ENCODE measurements around the gene TXNL4A. TPM values are rescaled to one million over a fixed set of nuclear protein-coding genes. Genes with fewer than 3 reads are reported as not detected.

Gene TXNL4A
- total RNA-seq, 2 experiments from 2014 or later, result 55.0 to 55.7 TPM

- intact Hi-C loops (cut with DNase I, micrococcal nuclease), result no loop called here
- Mint-ChIP-seq H3K36me3 (ENCODE audit: low read depth) (peaks cover 48% of the 10 kb centered on the region), H3K4me3 (no peak overlapping the region), H3K9me3 (peaks cover 10% of the 10 kb centered on the region), H3K4me1 (ENCODE audit: low read depth) (no peaks in the 10 kb centered on the region), H3K27ac (no peak overlapping the region), H3K27me3 (no peaks in the 10 kb centered on the region)
- Histone ChIP-seq H3K27ac (ENCODE audit: low read depth in 1 of 2, low read length in 2 of 2) (no peak overlapping the region), H3K27me3 (ENCODE audit: control insufficient read depth in 1 of 2, insufficient read depth in 2 of 2, low read length in 2 of 2) (no peaks in the 10 kb centered on the region), H3K4me1 (ENCODE audit: insufficient read depth, low read length) (no peaks in the 10 kb centered on the region), H3K9me3 (ENCODE audit: control insufficient read depth in 1 of 2, insufficient read depth in 1 of 2, low read length in 2 of 2) (peaks cover 0 to 37% of the 10 kb centered on the region in 2 experiments), H3K4me3 (ENCODE audit: low read length) (no peak overlapping the region), H3K36me3 (ENCODE audit: insufficient read depth, low read length) (no peaks in the 10 kb centered on the region)
- CTCF ChIA-PET, result no interaction called here
- POLR2A ChIA-PET, result no interaction called here
- DNase-seq, result no peak
- no peak for TF ChIP-seq CTCF (IDR thresholded peaks at IDR 0.05)
- no peak for ATAC-seq (ENCODE audit: poor library complexity)
Measured at GRCh38 chr18:80009661-80010550, 21.5 kb upstream of the TXNL4A start.

GRCh38 chr18:80006724-80007123 lies 18.4 kb upstream of the TXNL4A start:
- ATAC-seq (ENCODE audit: poor library complexity), result no peak
- Mint-ChIP-seq H3K27ac (no peak overlapping the region), H3K4me1 (ENCODE audit: low read depth) (no peaks in the 10 kb centered on the region), H3K9me3 (peaks cover 5% of the 10 kb centered on the region), H3K27me3 (no peaks in the 10 kb centered on the region), H3K4me3 (no peak overlapping the region), H3K36me3 (ENCODE audit: low read depth) (peaks cover 31% of the 10 kb centered on the region)
- no peak overlapping the region for H3K4me3 ChIP-seq (ENCODE audit: low read length)
- no peak for TF ChIP-seq CTCF (IDR thresholded peaks at IDR 0.05)
- H3K9me3 ChIP-seq (ENCODE audit: control insufficient read depth in 1 of 2, insufficient read depth in 1 of 2, low read length in 2 of 2), result peaks cover 0 to 32% of the 10 kb centered on the region in 2 experiments
- ChIA-PET POLR2A (no interaction called here), CTCF (no interaction called here)
- intact Hi-C loops (cut with DNase I, micrococcal nuclease), result no loop called here
- no peak for DNase-seq
- H3K27ac ChIP-seq (ENCODE audit: low read depth in 1 of 2, low read length in 2 of 2), result no peak overlapping the region
- no peaks in the 10 kb centered on the region for H3K36me3 ChIP-seq (ENCODE audit: insufficient read depth, low read length)
- H3K27me3 ChIP-seq (ENCODE audit: control insufficient read depth in 1 of 2, insufficient read depth in 2 of 2, low read length in 2 of 2), result no peaks in the 10 kb centered on the region
- no peaks in the 10 kb centered on the region for H3K4me1 ChIP-seq (ENCODE audit: insufficient read depth, low read length)

DNA sequence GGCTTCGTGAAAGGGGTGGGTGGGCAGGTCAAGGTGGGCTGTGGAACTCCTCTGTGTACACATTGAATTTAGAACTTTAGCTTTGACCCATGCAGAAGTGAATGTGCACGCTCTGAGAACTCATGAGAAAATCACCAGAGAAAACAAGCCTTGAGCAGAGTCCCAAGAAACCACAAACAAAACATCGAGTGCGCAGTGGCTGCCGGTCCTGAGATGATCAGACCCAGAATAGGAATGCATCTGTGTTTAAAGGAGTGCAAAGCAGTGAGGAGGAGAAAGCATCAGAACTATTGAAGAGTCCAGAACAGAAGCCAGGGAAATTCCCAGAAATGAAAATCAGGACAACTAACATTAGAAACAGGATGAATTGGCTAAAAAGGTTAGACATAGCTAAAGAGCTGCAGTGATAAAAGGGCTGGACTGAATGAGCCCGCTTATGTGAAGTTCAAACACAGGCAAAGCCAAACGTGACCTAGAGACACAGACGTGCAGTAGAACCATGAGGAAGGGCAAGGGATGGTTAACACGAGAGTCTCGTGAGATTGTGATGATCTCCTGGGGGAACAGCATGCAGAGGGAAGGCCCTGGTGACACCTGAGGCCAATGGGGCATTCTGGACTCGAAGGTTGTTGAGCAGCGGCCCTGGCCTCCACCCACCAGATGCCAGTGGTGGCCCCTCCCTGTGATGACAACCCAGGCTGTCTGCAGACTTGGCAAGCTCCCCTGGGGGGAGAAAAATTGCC lies 16.4 kb upstream of the TXNL4A start:
- no peak for ATAC-seq (ENCODE audit: poor library complexity)
- Histone ChIP-seq H3K4me3 (ENCODE audit: low read length) (no peak overlapping the region), H3K27me3 (ENCODE audit: control insufficient read depth in 1 of 2, insufficient read depth in 2 of 2, low read length in 2 of 2) (no peaks in the 10 kb centered on the region), H3K36me3 (ENCODE audit: insufficient read depth, low read length) (no peaks in the 10 kb centered on the region), H3K4me1 (ENCODE audit: insufficient read depth, low read length) (no peaks in the 10 kb centered on the region), H3K9me3 (ENCODE audit: control insufficient read depth in 1 of 2, insufficient read depth in 1 of 2, low read length in 2 of 2) (peaks cover 0 to 37% of the 10 kb centered on the region in 2 experiments), H3K27ac (ENCODE audit: low read depth in 1 of 2, low read length in 2 of 2) (no peak overlapping the region)
- no peak for TF ChIP-seq CTCF (IDR thresholded peaks at IDR 0.05)
- Mint-ChIP-seq H3K27me3 (no peaks in the 10 kb centered on the region), H3K9me3 (peaks cover 9% of the 10 kb centered on the region), H3K27ac (no peak overlapping the region), H3K4me1 (ENCODE audit: low read depth) (no peaks in the 10 kb centered on the region), H3K36me3 (ENCODE audit: low read depth) (peaks cover 27% of the 10 kb centered on the region), H3K4me3 (no peak overlapping the region)
- DNase-seq, result no peak
- intact Hi-C loops (cut with DNase I, micrococcal nuclease), result no loop called here
- ChIA-PET POLR2A (no interaction called here), CTCF (no interaction called here)

All from CD4-positive, alpha-beta T cell (primary cell).